Rectal smooth muscle tissue (tissue), 1 donor: Measurements from ENCODE around the gene SNX4.
A peak's percentile ranks its signal among the peaks of the same experiment; 100 is the strongest.
"Not testable (repeated sequence)": the region's sequence is repeated elsewhere in the genome, so short reads cannot be mapped to it uniquely, and the experiment has no call there.

Experiments used
- H3K27ac ChIP-seq: one replicate; pipeline ENCODE4 v1.7.0; 2013; ENCODE audit warnings: low read depth, low read length, inconsistent platforms
- H3K27me3 ChIP-seq: one replicate; pipeline ENCODE4 v1.7.0; 2013; ENCODE audit warnings: low read length; ENCODE audit not compliant: control insufficient read depth, insufficient read depth
- H3K36me3 ChIP-seq: one replicate; pipeline ENCODE4 v1.7.0; 2013; ENCODE audit warnings: low read length; ENCODE audit not compliant: control insufficient read depth, insufficient read depth
- H3K4me1 ChIP-seq: one replicate; pipeline ENCODE4 v1.7.0; 2013; ENCODE audit warnings: low read length; ENCODE audit not compliant: control insufficient read depth, insufficient read depth
- H3K4me3 ChIP-seq: one replicate; pipeline ENCODE4 v1.7.0; 2013; ENCODE audit warnings: low read length
- H3K9ac ChIP-seq: one replicate; pipeline ENCODE4 v1.7.0; 2013; ENCODE audit warnings: low read length

The SNX4 gene

DNA sequence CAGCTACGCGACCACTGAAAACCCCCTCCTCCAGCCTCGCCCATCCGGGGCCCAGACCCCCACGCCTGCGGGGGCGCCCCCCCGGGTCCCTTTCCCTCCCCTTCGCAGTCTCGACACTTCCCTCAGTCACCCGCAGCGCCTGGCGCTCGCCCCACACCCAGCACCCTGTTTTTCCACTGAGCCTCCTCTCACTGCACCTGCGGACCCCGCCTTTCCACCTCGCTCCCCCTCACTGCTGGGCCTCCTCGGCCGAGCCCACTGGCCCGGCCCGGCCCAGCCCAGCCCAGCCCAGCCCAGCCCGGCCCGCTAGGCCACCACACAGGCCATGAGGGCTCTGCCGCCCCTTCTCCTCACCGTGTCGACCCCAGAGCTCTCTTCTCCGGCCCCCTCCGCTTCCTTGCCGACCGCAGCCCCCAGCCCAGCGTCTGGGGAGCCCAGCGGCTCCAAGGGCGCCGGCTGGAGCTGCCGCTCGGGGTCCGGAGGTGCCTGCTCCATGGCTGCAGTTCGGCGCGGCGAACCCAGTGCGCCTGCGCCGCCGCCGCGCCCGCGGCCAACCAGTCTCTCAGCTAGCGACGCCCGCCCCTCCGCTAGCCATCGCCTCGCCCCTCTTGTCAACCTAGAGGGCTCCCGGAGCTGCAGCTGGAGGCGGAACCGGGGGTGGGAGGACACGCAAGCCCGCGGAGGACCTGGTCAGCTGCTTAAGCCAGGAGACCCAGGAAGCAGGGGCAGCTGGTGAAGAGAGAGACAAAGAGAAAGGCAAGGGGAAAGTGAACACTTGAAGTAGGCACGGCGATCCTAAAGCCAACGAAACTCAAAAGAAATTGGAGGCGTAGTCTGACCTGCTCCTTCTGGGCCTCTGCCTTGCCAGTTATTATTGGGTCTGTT, at the start of gene SNX4:
TSS of gene SNX4 (minus strand) at position 525 of the 885 bp plus-strand sequence. CDS start at position 495, 30 bp downstream.
- Histone ChIP-seq H3K36me3 (no peaks in the 10 kb centered on the region), H3K9ac (peak within 1 kb of the TSS; percentile 86), H3K27me3 (no peaks in the 10 kb centered on the region), H3K4me1 (peaks cover 7% of the 10 kb centered on the region), H3K4me3 (peak within 1 kb of the TSS; percentile 94), H3K27ac (peak within 1 kb of the TSS; percentile 84)

GRCh38 chr3:125556314-125556713, 36.3 kb upstream of the SNX4 start:
- H3K4me1 ChIP-seq = no peaks in the 10 kb centered on the region
- H3K27ac ChIP-seq = no peak overlapping the region
- peaks cover 9% of the 10 kb centered on the region for H3K36me3 ChIP-seq
- H3K4me3 ChIP-seq = no peak overlapping the region
- no peaks in the 10 kb centered on the region for H3K27me3 ChIP-seq
- H3K9ac ChIP-seq = no peak overlapping the region

DNA sequence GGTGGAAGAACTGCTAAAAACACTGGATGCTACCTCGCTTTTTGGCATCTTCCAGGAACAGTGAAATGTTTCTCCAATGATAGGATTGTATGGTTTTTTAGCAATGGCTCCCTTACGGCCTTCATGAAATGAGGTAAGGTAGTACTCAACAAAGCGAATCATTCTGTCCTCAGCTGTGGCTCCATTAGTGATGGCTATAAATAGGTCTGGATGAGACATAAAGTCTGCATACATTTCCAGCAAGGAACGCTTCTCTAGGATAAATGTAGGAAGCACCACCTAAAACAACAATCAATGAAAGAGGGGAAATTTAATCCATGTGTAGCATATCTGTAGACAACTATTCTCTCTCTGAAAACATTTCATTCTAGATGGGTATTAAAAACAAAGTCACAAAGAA, 32.4 kb upstream of the SNX4 start:
- H3K4me3 ChIP-seq = no peak overlapping the region
- no peaks in the 10 kb centered on the region for H3K4me1 ChIP-seq
- H3K9ac ChIP-seq = no peak overlapping the region
- no peak overlapping the region for H3K27ac ChIP-seq
- peaks cover 3% of the 10 kb centered on the region for H3K36me3 ChIP-seq
- no peaks in the 10 kb centered on the region for H3K27me3 ChIP-seq

- Histone ChIP-seq H3K4me1 (no peaks in the 10 kb centered on the region), H3K4me3 (no peak overlapping the region), H3K36me3 (peaks cover 3% of the 10 kb centered on the region), H3K27me3 (no peaks in the 10 kb centered on the region), H3K27ac (no peak overlapping the region), H3K9ac (no peak overlapping the region)
These were observed 8.9 kb upstream of the SNX4 start for GRCh38 chr3:125528920-125529319.

DNA sequence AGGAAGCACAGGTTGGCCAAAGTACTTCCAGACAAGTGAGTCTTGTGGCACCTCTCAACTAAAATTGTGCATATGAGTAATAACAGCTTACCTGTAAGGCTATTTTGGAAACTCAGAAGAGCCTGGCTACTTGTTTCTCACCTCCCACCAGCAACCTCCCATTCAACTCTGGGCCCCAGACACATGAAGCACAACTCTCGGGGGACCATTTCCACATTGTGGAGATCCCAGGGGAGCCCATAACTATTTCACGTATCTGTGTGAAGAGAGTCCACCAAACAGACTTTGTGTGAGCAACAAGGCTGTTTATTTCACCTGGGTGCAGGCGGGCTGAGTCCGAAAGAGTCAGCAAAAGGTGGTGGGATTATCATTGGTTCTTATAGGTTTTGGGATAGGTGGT, 5.2 kb upstream of the SNX4 start:
- Histone ChIP-seq H3K4me1 (no peaks in the 10 kb centered on the region), H3K27me3 (no peaks in the 10 kb centered on the region), H3K4me3 (no peak overlapping the region), H3K9ac (no peak overlapping the region), H3K27ac (no peak overlapping the region), H3K36me3 (peaks cover 2% of the 10 kb centered on the region)

DNA sequence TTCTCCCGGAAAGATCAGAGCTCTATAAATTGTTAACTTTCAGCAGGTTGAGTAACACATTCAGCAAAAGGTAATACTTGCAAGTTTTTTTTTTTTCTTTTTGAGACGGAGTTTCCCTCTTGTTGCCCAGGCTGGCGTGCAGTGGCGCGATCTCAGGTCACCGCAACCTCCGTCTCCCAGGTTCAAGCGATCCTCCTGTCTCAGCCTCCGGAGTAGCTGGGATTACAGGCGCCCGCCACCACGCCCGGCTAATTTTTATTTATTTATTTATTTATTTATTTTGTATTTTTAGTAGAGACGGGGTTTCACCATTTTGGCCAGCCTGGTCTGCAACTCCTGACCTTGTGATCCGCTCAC, 539 bp upstream of the SNX4 start:
- Histone ChIP-seq H3K4me3 (peak overlapping the region; percentile 94), H3K27ac (peak overlapping the region; percentile 84), H3K9ac (peak overlapping the region; percentile 86)
- not testable (repeated sequence) for H3K36me3 ChIP-seq, H3K27me3 ChIP-seq, H3K4me1 ChIP-seq

- Histone ChIP-seq H3K9ac (no peak overlapping the region), H3K36me3 (no peaks in the 10 kb centered on the region), H3K4me1 (peaks cover 7% of the 10 kb centered on the region)
These were observed 4.6 kb downstream of the SNX4 start for GRCh38 chr3:125515421-125515820.

GRCh38 chr3:125513490-125514115, 6.4 kb downstream of the SNX4 start:
- Histone ChIP-seq H3K36me3 (no peaks in the 10 kb centered on the region), H3K4me3 (no peak overlapping the region), H3K27ac (no peak overlapping the region), H3K4me1 (peaks cover 2% of the 10 kb centered on the region), H3K27me3 (no peaks in the 10 kb centered on the region), H3K9ac (no peak overlapping the region)

More at GRCh38 chr3:125515421-125515820, 4.6 kb downstream of the SNX4 start:
- no peak overlapping the region for H3K4me3 ChIP-seq
- no peaks in the 10 kb centered on the region for H3K27me3 ChIP-seq
- H3K27ac ChIP-seq = no peak overlapping the region

DNA sequence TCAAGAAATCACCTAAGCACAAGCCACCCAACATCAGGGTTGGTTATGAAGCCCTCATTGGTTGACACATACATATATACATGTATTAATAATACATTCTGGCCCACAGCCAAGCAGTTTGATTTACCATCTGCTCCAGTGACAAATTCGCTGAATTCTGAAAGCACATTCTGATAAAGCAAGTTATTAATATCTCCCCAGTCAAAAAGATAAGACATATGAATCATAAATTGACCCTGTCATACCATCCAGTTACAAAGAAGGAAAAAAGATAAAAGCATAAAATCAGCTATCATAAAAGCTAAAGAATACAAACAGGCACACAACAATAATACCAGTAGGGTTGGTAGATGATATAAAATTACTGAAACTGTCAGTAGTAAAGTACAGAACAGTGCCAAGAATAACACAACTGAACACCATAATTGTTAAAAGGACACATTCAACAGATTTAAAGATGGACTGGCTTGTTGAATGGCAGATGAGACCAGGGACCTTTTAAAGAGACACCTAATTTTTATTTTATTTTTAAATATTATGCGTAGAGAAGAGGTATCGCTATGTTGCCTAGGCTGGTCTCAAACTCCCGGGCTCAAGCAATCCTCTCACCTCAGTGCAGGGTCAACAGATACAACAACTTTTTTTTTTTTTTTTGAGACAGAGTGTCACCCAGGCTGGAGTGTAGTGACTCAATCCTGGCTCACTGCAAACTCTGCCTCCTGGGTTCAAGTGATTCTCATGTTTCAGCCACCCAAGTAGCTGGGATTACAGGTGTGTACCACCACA, 7.7 kb downstream of the SNX4 start:
- H3K9ac ChIP-seq = no peak overlapping the region
- H3K27me3 ChIP-seq = no peaks in the 10 kb centered on the region
- H3K36me3 ChIP-seq = no peaks in the 10 kb centered on the region
- H3K27ac ChIP-seq = no peak overlapping the region
- peaks cover 2% of the 10 kb centered on the region for H3K4me1 ChIP-seq
- H3K4me3 ChIP-seq = no peak overlapping the region

DNA sequence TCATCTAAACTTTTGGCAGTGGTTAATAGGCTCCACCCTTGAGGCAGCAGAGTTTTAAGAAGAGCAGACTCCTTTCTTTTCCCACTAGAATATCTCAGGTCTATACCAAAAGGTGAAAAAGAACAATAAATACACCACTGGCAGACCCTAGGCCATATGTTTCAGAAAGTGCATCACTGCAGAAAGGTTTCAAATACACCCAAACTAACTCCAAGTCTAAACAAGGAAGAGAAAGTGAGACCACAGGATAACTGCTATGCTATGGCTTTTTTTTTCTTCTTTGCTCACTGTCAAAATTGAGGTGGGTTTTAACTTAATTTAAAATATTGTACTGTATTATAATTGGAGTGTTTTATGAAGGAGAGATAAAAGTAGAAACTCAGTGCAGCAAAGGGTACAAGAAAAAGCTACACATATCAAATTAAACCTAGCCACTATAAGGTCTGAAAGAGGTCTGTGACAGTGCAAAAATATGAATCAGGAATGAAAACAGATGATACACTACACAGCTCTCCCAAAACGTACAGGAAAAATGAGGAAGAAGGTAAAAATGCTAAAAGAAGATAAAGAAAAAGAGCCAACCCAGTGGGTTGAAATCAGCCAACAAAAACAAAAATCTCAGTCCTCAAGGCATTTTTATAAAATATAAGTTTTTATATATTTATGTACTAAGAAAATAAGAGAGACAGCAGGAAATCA, 8.4 kb downstream of the SNX4 start:
- H3K4me1 ChIP-seq = no peaks in the 10 kb centered on the region
- no peaks in the 10 kb centered on the region for H3K27me3 ChIP-seq
- H3K9ac ChIP-seq = no peak overlapping the region
- H3K27ac ChIP-seq = no peak overlapping the region
- H3K36me3 ChIP-seq = no peaks in the 10 kb centered on the region
- H3K4me3 ChIP-seq = no peak overlapping the region

- peaks cover 4% of the 10 kb centered on the region for H3K36me3 ChIP-seq
- H3K9ac ChIP-seq = no peak overlapping the region
- H3K4me3 ChIP-seq = no peak overlapping the region
- H3K4me1 ChIP-seq = no peaks in the 10 kb centered on the region
- H3K27ac ChIP-seq = no peak overlapping the region
- no peaks in the 10 kb centered on the region for H3K27me3 ChIP-seq
These were observed 12.9 kb downstream of the SNX4 start for GRCh38 chr3:125507128-125507527.

GRCh38 chr3:125498630-125499029, 21.4 kb downstream of the SNX4 start:
- Histone ChIP-seq H3K27me3 (no peaks in the 10 kb centered on the region), H3K36me3 (peaks cover 8% of the 10 kb centered on the region), H3K4me1 (no peaks in the 10 kb centered on the region), H3K4me3 (no peak overlapping the region), H3K9ac (no peak overlapping the region), H3K27ac (no peak overlapping the region)
